Astrocyte (in vitro differentiated cells and primary cell): Measurements from ENCODE around the gene CHAF1A. TPM values are rescaled to one million over a fixed set of nuclear protein-coding genes. Genes with fewer than 3 reads are reported as not detected.

Experiments used
- DNase-seq: peaks from one replicate; pipeline ENCODE4 v3.0.0-alpha.2; 2010; ENCODE audit warnings: low read depth
- FAIRE-seq: peaks from 2 replicates; lab custom pipeline; 2011; peaks lifted over from hg19 to GRCh38; lab: Jason Lieb, UNC
- H2AFZ ChIP-seq: 2 replicates; pipeline ENCODE4 v1.6.0; 2012; ENCODE audit warnings: low read depth, low read length, inconsistent platforms
- H3K27ac ChIP-seq: 2 replicates; pipeline ENCODE4 v1.5.1; 2011; ENCODE audit warnings: low read depth, low read length, inconsistent platforms
- H3K27me3 ChIP-seq: 2 replicates; pipeline ENCODE4 v1.6.0; 2011; ENCODE audit warnings: low read length, inconsistent platforms; ENCODE audit not compliant: insufficient read depth
- H3K36me3 ChIP-seq: 2 replicates; pipeline ENCODE4 v1.5.1; 2011; ENCODE audit warnings: low read length, inconsistent platforms; ENCODE audit not compliant: insufficient read depth
- H3K4me1 ChIP-seq: 2 replicates; pipeline ENCODE4 v1.5.1; 2011; ENCODE audit warnings: low read length, inconsistent platforms; ENCODE audit not compliant: insufficient read depth
- H3K4me2 ChIP-seq: 2 replicates; pipeline ENCODE4 v1.6.0; 2012; ENCODE audit warnings: low read length, inconsistent platforms
- H3K4me3 ChIP-seq: 2 replicates; pipeline ENCODE4 v1.5.1; 2011; ENCODE audit warnings: low read depth, mild to moderate bottlenecking, low read length, inconsistent platforms; ENCODE audit not compliant: insufficient read depth
- H3K79me2 ChIP-seq: 2 replicates; pipeline ENCODE4 v1.6.0; 2012; ENCODE audit warnings: mild to moderate bottlenecking, low read length, inconsistent platforms; ENCODE audit not compliant: insufficient read depth
- H3K9ac ChIP-seq: 2 replicates; pipeline ENCODE4 v1.6.0; 2012; ENCODE audit warnings: mild to moderate bottlenecking, low read length, inconsistent platforms
- H3K9me3 ChIP-seq: 2 replicates; pipeline ENCODE4 v1.5.1; 2012; ENCODE audit warnings: low read depth, mild to moderate bottlenecking, low read length, inconsistent platforms; ENCODE audit not compliant: insufficient read depth
- H4K20me1 ChIP-seq: 2 replicates; pipeline ENCODE4 v1.6.0; 2012; ENCODE audit warnings: low read length, inconsistent platforms; ENCODE audit not compliant: insufficient read depth
- H3K27ac Mint-ChIP-seq: one replicate; pipeline ENCODE4 v1.8.0; 2021; ENCODE audit warnings: mild to moderate bottlenecking, mixed read lengths; ENCODE audit not compliant: unreplicated experiment
- H3K27me3 Mint-ChIP-seq: one replicate; pipeline ENCODE4 v1.8.0; 2021; ENCODE audit warnings: low read depth, mixed read lengths; ENCODE audit not compliant: unreplicated experiment
- H3K36me3 Mint-ChIP-seq: one replicate; pipeline ENCODE4 v1.8.0; 2021; ENCODE audit warnings: low read depth, mixed read lengths; ENCODE audit not compliant: unreplicated experiment
- H3K4me1 Mint-ChIP-seq: one replicate; pipeline ENCODE4 v1.8.0; 2021; ENCODE audit warnings: low read depth, mixed read lengths; ENCODE audit not compliant: unreplicated experiment
- H3K4me3 Mint-ChIP-seq: one replicate; pipeline ENCODE4 v1.8.0; 2021; ENCODE audit warnings: mild to moderate bottlenecking, moderate library complexity, mixed read lengths; ENCODE audit not compliant: unreplicated experiment
- H3K9me3 Mint-ChIP-seq: one replicate; pipeline ENCODE4 v1.8.0; 2021; ENCODE audit warnings: mild to moderate bottlenecking, mixed read lengths; ENCODE audit not compliant: unreplicated experiment
- CTCF ChIP-seq: IDR thresholded peaks from 2 replicates; pipeline ENCODE4 v1.5.1; 2011; ENCODE audit warnings: low read depth, mild to moderate bottlenecking, inconsistent platforms, low read length, moderate library complexity; ENCODE audit not compliant: insufficient read depth
- EZH2 ChIP-seq: IDR thresholded peaks from 2 replicates; pipeline ENCODE4 v1.6.1; 2012; ENCODE audit warnings: mild to moderate bottlenecking, low read length, inconsistent platforms; ENCODE audit not compliant: insufficient read depth
- total RNA-seq: library from RNA; stranded (reverse); gene quantifications from 2 replicates; pipeline ENCODE4 v1.2.1, GENCODE V29; 2021

CHAF1A gene
- total RNA-seq, 1 donor from 2014 or later: 8.5 TPM

- Histone ChIP-seq H3K79me2 (peaks cover 72% of the 10 kb centered on the region), H4K20me1 (peaks cover 22% of the 10 kb centered on the region), H3K36me3 (no peaks in the 10 kb centered on the region), H3K4me2 (peak overlapping the region; percentile 96), H3K27me3 (no peaks in the 10 kb centered on the region), H3K9ac (peak overlapping the region; percentile 99), H2AFZ (peak overlapping the region; percentile 94), H3K4me3 (peak overlapping the region; percentile 90), H3K4me1 (peaks cover 12% of the 10 kb centered on the region), H3K27ac (peak overlapping the region; percentile 85), H3K9me3 (no peaks in the 10 kb centered on the region)
- Mint-ChIP-seq H3K36me3 (no peaks in the 10 kb centered on the region), H3K4me3 (peak overlapping the region; percentile 90), H3K4me1 (peaks cover 6% of the 10 kb centered on the region), H3K27ac (peak overlapping the region; percentile 80), H3K9me3 (no peaks in the 10 kb centered on the region), H3K27me3 (no peaks in the 10 kb centered on the region)
- FAIRE-seq (no peak), DNase-seq (no peak)
- TF ChIP-seq EZH2 (no peak), CTCF (no peak)
Measured at GRCh38 chr19:4403005-4403761, 743 bp downstream of the CHAF1A start.

GRCh38 chr19:4405977-4406376 lies 3.5 kb downstream of the CHAF1A start:
- Histone ChIP-seq H3K4me2 (no peak overlapping the region), H3K27ac (no peak overlapping the region), H3K27me3 (no peaks in the 10 kb centered on the region), H3K4me1 (peaks cover 12% of the 10 kb centered on the region), H3K9me3 (no peaks in the 10 kb centered on the region), H3K36me3 (peaks cover 12% of the 10 kb centered on the region), H2AFZ (no peak overlapping the region), H3K79me2 (peaks cover 67% of the 10 kb centered on the region), H3K4me3 (no peak overlapping the region), H4K20me1 (peaks cover 10% of the 10 kb centered on the region), H3K9ac (no peak overlapping the region)
- FAIRE-seq (no peak), DNase-seq (no peak)
- H3K4me3 Mint-ChIP-seq: no peak overlapping the region
- H3K27me3 Mint-ChIP-seq: no peaks in the 10 kb centered on the region
- peaks cover 14% of the 10 kb centered on the region for H3K4me1 Mint-ChIP-seq
- H3K27ac Mint-ChIP-seq: no peak overlapping the region
- no peaks in the 10 kb centered on the region for H3K9me3 Mint-ChIP-seq
- TF ChIP-seq CTCF: no peak
- no peak for TF ChIP-seq EZH2
- H3K36me3 Mint-ChIP-seq: peaks cover 3% of the 10 kb centered on the region

GRCh38 chr19:4406626-4407025 lies 4.2 kb downstream of the CHAF1A start:
- Mint-ChIP-seq H3K27ac (no peak overlapping the region), H3K9me3 (no peaks in the 10 kb centered on the region), H3K36me3 (peaks cover 3% of the 10 kb centered on the region), H3K4me3 (no peak overlapping the region), H3K27me3 (no peaks in the 10 kb centered on the region), H3K4me1 (peaks cover 14% of the 10 kb centered on the region)
- Histone ChIP-seq H3K79me2 (peaks cover 67% of the 10 kb centered on the region), H3K4me2 (no peak overlapping the region), H3K36me3 (peaks cover 12% of the 10 kb centered on the region), H2AFZ (no peak overlapping the region), H3K9me3 (no peaks in the 10 kb centered on the region), H3K27ac (no peak overlapping the region), H4K20me1 (peaks cover 10% of the 10 kb centered on the region), H3K27me3 (no peaks in the 10 kb centered on the region), H3K4me1 (peaks cover 11% of the 10 kb centered on the region), H3K4me3 (no peak overlapping the region), H3K9ac (no peak overlapping the region)
- FAIRE-seq (no peak), DNase-seq (no peak)
- TF ChIP-seq EZH2: no peak
- TF ChIP-seq CTCF: no peak
